Peyer's patch (tissue), 4 donors: Measurements from ENCODE around the gene KIF26B.

Experiments
- POLR2A ChIP-seq, 2 donors: fragments of 450-650 bp; IDR thresholded peaks; one replicate each; pipeline ENCODE4 v1.5.1; 2017; ENCODE audit warnings: antibody characterized with exemption in 2 of 2, mild to moderate bottlenecking in 2 of 2, moderate library complexity in 2 of 2
- TF ChIP-seq, protein P1 (sequence below), 6 experiments: fragments of 450-650 bp in 4 of 6; fragments of 200-600 bp in 2 of 6; sonication (generic) in 1 of 6; IDR thresholded peaks; one replicate each; pipeline ENCODE4 v1.5.1; 2017 to 2019; ENCODE audit warnings: antibody characterized with exemption in 6 of 6, mild to moderate bottlenecking in 3 of 6, moderate library complexity in 1 of 6

DNA sequence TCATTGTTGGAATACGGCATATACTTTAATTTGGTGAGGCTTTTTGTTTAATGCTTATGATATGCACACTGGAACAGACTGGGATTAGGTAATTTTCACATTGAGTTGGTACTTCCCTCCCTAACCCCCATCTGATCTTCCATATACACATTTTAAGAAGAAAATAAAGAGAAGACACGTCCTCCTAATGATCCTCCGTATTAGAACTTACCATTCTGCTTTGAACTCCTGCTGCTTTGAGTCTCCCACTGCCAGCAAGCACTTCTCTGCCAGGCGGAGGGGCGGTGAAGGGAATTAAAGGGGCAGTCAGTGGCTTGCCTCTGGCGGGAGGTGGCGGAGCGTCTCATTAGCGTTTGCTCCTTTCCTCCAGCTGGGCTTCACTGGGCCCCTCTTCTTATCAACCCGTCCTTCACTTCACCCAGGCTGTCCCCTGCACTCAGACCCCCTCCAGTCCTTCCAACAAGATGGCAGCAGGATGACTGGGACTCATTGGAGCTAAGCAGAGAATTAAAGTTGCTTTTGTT, 433.4 kb downstream of the KIF26B start:
- TF ChIP-seq, protein P1, sequence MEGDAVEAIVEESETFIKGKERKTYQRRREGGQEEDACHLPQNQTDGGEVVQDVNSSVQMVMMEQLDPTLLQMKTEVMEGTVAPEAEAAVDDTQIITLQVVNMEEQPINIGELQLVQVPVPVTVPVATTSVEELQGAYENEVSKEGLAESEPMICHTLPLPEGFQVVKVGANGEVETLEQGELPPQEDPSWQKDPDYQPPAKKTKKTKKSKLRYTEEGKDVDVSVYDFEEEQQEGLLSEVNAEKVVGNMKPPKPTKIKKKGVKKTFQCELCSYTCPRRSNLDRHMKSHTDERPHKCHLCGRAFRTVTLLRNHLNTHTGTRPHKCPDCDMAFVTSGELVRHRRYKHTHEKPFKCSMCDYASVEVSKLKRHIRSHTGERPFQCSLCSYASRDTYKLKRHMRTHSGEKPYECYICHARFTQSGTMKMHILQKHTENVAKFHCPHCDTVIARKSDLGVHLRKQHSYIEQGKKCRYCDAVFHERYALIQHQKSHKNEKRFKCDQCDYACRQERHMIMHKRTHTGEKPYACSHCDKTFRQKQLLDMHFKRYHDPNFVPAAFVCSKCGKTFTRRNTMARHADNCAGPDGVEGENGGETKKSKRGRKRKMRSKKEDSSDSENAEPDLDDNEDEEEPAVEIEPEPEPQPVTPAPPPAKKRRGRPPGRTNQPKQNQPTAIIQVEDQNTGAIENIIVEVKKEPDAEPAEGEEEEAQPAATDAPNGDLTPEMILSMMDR (IDR thresholded peaks at IDR 0.05): no peak
- no peak for TF ChIP-seq POLR2A (IDR thresholded peaks at IDR 0.05)
